ENCODE results near the gene CPLX1.

The CPLX1 gene

DNA sequence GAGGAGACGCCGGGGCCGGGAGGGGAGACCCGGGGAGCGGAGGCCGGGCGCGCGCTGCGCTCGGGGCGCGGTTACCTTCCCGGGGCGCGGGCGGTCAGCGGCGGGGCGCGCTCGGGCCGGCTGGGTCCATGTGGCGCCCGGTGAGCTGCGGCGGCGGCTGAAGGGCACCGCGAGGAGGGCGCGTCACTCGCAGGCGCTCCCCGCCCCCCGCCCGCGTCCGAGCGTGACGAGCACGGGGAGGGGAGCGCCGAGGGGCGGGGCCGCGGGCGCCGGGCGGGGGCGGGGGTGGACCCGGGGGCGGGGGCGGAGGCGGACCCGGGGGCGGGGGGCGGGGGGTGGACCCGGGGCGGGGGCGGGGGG is at the start of gene CPLX1:
CPLX1 (minus strand) TSS at position 159 of the 360 bp plus-strand sequence. CDS start 1,607 bp downstream, outside the sequence.
- DNase-seq: no peak

DNA sequence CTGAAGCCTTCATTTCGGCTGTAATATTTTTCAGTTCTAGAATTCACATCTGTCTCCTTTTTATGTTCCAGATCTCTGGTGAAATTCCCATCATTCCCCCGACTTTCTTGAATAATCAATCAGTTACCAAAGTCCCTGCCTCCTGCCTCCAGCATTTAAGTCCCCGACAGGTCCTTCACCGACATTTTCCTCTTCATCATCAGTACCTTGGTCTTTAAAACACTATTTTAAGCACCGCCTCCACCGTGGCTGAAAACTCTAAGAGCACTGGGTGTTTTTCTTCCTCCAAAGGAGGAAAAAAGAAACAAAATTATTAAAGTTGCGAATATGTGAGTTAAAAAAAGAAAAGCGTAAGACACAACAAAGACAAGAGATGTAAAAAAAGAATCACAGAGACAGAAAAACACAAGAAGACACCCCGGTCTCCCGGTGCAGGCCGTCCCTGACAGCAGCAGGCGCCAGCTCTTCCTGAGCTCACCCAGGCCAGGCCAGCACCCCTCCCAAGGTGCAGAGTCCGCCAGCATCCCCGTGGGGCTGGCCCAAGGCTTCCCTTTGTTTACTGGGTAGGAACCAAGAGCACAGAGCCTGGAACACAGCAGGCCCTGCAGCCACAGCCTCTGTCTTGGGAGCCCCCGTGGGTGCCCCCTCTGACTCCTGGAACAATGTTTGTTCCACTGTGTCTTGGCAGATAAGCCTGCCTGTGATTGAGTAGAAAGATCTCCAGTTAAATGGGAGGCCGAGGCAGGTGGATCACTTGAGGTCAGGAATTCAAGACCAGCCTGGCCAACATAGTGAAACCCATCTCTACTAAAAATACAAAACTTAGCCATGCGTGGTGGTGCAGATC is 49.3 kb upstream of the CPLX1 start:
- DNase-seq: no peak

DNA sequence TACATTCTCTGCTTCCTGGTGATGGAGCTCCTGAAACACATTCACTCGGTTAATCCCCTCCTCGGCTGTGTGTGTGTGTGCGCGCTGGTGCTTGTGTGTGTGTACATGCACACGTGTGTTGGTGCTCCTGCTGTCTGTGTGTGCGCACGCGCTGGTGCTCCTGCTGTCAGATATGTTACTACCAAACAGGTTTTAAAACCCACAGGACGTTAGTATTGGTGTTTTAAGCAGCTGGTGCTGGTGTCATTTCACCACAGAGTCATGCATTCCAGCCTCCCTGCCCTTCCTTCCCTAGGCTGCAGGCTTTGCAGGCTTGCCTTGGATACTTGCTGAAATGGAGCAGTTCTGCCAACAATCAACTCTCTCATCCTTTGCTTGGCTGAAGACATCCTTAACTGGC is 48.1 kb upstream of the CPLX1 start:
- no peak for DNase-seq

DNA sequence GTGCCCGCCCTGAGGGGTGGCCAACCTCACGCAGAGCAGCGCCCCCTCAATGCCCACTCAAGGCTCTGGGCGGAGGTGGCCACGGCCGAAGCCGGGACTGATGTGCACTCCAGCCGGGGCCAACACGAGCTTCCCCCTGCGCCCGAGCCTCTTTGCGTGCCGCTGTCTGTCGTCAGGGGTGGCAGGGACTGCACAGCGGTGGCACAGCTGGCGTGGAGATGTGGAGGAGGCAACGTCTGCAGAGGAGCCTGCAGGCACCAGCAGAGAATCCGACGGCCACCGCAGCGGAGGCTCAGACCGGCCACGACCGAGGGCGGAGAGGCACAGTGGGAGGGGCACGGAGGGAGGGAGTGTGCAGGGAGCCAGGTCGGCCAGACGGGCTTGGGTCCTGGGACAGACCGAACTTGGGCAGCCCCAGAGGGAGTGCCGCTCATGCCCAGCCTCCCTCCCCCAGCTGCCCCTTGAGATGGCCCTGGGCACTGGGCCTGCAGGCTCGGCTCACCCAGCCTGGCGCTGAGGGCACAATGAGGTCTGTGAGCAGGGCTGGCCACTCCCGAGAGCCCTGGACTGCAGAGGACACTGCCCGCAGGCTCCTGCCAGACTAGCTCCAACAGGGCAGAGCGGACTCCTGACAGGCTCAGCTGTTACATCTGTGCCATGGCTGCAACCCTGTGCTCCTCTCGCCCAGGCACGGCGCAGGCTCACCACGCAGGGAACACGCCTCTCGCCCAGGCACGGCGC is 46.5 kb upstream of the CPLX1 start:
- DNase-seq: no peak

DNA sequence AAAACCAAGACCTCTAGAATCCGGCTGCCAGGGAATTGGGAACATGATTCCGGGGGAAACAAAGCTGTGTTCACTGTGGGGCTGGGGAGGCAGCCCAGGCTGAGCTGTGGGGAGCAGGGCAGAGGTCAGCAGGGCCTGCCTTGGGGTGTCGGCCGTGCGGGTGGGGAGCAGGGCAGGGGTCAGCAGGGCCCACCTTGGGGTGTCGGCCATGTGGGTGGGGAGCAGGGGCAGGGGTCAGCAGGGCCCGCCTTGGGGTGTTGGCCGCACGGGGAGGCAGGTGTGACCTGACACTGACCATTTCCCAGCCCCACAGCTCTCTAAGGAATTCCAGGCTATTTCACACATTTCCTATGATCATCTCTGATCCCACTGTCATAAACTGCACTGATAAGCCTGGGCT is 45.6 kb upstream of the CPLX1 start:
- no peak for DNase-seq

DNA sequence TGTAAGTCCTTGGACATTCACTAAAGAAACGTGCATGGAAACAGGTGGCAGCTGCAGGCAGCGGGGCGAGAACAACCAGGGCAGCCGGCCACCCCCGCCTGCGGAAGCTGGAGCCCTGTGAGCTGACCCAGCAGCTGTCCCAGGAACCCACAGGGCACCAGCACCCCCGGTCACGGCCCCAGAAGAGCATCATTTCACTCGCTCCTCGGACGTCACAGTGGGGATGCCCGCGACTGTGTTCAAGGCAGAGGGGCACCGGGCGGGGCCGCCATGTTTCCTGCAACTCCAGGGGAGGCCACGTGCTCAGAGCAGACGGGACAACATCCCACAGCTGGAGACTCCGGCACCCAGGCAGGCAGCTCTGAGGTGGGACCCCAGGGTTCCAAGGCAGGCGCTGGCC is 45.0 kb upstream of the CPLX1 start:
- DNase-seq: no peak

DNA sequence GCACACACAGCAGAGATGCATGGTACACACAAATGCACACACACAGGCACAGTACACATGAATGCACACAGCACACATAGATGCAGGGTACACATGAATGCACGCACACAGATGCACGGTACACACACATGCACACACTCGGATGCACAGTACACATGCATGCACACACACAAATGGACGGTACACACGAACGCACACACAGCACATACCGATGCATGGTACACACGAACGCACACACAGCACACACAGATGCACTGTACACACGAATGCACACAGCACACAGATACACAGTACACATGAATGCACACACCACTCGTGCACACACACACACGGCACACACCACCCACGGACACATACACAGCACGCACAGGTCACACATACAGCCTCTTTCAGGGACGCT is 43.8 kb upstream of the CPLX1 start:
- DNase-seq: no peak

DNA sequence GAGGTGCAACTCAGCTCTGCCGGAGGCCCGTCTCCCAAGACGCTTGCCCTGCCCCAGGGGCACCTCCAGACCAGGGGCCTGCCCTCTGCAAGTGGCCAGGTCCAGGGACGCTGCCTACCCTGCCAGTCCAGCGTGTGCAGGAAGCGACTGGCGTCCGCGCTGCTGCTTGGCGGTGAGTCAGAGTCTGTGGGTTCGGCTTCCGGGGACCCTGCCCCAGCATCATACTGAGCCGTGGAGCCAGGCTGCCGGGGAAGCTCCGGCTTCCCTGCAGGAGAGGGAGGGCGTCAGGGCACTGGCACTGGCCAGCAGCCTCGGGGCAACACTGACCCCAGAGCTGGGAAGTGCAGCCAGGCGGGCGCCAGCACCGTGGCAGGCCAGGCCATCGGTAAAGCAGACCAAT is 42.5 kb upstream of the CPLX1 start:
- DNase-seq: no peak

DNA sequence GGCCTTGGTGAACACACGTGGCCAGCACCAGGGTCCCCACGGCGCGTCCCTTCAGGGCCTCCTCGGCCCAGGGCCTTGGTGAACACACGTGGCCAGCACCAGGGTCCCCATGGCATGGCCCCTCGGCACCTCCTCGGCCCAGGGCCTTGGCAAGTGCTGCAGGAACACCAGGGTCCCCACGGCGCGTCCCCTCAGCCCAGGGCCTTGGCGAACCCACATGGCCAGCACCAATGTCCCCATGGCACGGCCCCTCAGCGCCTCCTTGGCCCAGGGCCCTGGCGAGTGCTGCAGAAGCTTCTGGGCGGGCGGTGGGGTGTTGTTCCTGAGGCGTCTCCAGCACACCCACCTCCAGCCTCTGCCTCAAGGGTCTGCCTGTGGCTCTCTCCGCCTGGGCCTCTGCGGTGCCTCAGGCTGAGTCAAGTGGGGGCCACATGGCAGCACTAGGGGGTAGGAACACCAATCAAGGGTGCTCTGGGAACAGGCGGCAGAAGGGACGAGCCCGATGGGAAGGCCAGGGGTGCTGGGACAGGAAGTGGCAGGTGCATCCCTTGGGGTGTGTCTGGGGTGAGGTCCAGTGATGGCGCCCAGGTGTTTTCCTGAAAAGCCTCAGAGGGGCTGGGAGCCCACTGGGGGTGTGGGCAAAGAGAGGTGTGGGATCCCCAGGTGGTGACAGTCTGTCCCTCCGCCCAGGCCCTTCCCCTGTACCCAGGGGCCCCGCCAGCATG is 41.8 kb upstream of the CPLX1 start:
- no peak for DNase-seq

DNA sequence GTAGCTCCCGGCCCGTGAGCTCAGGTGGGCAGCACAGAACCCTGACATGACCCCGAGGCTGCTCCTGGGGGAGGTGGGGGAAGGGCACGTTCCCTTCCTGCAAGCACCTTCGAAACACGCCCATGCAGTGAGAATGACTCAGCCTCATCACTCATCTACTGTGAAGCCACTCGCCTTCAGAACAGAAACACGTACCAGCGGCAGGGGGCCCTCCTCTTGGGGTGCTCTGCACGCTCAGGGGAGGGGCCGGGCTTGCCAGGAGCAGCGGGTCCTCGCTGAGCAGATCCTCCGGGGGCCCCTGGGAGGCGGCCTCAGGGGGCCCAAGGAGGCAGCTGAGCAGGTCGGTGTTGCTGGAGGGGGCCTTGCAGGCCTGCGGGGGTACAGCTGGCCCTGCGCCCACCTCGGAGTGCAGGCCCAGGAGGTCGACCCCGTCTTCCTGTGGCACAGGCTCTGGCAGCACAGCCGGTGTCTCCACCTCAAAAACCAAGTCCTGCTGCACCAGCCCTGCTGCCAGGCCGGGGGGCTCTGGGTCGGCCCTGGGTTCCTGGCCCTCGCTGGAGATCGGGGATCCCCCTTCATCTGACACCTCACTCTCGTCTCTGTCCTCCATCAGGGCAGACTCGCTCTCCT is 40.9 kb upstream of the CPLX1 start:
- no peak for DNase-seq

DNA sequence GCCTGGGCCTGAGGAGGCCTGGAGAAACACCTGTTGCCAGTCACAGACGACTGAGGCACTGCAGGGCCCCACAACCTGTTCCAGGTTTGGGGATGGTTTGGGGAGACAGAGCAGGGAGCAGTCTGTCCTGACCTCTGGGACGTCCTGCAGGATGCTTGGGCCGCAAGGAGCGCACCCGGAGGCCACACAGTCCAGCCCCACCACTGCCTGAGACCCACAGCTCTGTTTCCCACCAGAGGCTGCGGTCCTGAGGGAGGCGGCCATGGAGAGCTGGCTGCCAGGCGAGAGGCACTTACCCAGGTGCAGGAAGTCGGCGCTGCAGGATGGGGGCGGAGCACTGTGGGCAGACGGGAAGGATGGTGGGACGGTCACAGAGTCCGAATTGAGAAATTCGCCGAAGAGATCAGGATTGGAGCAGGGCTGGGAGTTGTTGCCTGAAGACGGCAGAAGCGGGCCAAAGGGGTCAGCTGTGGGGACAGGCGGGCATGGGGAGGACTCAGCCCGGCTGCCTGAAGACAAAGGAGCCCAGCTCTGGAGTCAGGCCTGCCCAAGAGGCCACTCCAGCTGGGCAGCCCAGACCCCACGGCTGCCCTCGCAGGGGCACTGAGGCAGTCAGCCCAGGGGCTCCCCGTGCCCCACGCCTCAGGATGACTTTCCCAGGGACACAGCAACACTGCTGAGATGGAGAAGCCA is 40.3 kb upstream of the CPLX1 start:
- DNase-seq: no peak

DNA sequence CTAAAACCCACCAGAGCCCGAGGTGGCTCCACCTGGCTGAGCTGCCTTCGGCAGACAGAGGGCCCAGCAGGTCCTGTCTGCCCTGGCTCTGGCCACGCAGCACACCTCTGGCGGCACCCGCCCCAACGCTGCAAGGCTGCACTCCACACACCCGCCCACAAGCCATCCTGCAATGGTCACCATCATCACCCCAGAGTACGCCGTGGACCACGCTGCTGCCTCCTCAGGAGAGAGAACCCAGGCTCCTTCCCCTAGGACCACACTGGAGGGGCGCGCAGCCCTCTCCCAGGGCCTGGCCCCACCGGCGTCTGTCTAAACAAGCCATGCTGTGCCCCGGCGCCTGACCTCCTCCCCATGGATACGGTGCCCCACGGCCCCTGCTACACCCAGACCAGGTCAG is 39.6 kb upstream of the CPLX1 start:
- DNase-seq: no peak

DNA sequence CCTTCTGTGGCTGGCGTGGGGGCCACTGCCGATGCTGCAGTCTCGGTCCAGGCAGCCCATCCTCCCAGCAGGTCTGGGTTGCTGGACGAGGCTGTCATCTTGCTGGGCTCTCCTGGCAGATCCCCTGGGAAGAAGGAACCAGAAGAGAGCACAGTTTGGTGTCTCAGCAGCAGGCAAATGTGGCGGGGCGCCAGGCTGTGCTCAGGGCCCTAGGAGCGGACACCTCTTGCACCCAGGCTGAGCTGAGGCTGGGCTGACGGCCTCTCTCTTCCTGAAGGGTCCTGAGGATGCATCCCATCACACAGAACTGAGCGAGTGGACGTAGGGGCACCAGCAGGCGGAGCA is 39.2 kb upstream of the CPLX1 start:
- no peak for DNase-seq

DNA sequence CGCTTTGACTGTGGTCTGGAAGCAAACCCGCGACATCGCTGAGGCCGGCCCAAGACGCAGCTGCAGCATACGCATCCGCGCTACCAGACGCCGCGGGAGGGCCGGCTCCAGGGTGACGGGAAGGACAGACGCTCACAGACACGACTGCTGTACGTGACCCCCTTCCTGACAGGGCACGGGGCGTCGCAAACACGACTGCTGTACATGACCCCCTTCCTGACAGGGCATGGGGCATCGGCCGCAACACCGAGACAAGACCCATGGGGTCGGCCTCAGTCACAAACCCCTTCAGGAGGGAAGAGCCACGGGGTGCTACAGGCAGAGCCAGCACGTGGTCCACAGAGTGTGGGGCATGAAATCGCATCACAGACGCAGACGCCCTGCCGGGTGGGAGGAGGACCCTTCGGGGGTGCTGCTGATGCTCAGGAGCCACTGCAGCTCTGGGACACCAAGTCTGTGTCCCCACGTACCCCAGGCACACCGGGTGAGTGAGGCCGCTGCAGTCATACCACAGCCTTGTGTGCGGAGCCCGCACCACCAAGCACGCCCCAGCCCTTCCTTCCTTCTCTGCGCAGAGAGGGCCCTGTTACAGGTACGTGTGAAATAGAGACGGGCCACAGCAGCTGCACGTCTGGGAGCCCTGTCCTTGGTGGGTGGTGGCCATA is 38.7 kb upstream of the CPLX1 start:
- DNase-seq: no peak

DNA sequence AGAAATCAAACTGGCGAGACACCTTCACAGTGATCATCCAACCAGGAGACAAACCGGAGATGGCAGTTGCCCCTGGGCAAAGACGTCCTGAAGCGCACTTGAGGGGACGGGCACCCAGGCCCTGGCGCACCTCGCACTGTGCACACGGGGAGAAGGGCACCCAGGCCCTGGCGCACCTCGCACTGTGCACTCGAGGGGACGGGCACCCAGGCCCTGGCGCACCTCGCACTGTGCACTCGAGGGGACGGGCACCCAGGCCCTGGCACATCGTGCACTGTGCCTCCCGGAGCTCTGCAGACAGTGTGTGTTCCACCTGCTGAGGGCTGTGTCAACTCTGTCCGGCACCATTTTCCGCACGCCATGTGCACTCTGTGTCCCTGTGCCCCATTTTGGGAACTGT is 34.6 kb upstream of the CPLX1 start:
- no peak for DNase-seq

DNA sequence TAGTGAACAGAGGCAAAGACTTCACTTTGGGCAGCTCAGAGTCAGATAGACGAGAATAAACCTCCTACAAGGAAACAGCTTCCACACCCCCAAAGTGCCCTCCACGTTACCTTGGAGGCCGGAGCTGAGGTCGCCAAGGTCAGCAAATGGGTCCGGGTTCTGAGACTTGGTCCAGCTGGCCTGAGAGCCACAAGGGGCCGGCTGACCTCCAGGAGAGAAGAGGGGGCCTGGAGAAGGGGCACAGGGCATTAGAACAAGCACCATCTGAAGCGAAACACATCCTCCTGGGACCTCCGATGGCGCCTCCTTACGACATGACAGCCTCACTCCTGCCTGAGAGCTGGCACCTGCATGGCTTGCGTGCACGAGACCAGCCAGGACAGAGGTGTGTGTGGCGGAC is 33.6 kb upstream of the CPLX1 start:
- DNase-seq: no peak

DNA sequence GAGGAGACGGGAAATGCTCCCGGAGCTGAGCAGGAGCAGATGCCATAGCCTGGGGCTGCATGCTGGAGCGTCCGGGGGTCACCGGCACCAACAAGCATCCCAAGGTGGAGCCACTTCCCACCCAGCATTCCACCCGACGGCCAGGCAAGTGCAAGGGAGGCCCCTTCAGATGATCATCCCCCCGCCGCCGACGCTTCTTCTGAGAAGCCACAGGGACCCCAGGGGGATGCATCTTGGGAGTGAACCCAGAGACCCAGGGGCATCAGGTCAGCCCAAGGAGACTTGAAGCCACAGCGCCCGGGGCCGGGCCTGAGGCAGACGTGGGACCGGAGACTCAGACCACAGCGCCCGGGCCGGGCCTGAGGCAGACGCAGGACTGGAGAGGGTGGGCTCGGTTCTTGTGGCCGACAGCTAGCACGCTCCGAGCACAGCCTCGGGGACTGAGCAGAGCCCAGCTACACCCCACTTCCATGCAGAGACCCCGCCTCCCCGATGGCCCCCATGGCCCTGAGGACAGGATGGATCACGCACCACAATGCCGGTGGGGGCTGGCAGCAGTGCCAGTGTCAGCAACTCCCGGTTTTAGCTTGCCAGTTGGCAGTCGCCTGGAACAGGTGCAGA is 33.0 kb upstream of the CPLX1 start:
- DNase-seq: no peak

DNA sequence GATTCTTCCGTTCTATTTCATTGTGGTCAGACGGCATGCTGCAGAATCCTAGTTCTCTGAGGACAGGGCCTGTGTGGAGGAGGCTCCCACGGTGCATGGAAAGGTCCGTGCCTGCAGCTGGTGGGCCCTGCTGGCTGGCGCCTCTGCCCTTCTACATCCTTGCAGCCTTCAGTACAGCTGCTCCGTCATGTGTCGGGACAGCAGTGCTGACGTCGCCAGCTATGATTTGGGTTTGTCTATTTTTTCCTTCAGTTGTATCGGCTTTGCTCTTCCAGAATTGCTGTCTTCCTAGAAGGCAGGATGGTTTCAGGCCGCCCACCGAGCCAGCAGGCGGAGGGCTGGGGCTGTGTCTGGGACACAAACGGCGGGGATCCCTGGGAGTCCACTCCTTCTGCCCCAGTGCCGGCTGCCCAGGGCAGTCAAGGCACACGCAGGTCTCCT is 32.1 kb upstream of the CPLX1 start:
- no peak for DNase-seq

DNA sequence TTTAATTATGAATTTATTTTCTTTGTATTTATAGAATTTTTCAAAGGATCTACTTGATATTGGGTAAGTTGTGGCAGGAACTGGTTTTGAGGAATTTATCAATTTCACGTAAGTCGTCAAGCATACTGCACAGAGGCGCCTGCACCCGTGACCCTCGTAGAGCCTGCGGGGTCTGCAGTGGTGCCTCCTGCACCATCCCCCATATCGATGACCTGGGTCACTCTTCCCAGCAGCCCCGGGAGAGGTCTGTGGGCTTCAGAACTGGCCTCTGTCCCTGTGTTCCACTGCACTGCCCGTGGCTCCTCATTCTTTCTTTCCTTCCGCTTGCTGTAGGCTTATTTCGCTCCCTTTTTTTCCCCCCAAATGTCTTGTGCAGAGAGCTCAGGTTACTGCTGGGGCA is 31.5 kb upstream of the CPLX1 start:
- no peak for DNase-seq

DNA sequence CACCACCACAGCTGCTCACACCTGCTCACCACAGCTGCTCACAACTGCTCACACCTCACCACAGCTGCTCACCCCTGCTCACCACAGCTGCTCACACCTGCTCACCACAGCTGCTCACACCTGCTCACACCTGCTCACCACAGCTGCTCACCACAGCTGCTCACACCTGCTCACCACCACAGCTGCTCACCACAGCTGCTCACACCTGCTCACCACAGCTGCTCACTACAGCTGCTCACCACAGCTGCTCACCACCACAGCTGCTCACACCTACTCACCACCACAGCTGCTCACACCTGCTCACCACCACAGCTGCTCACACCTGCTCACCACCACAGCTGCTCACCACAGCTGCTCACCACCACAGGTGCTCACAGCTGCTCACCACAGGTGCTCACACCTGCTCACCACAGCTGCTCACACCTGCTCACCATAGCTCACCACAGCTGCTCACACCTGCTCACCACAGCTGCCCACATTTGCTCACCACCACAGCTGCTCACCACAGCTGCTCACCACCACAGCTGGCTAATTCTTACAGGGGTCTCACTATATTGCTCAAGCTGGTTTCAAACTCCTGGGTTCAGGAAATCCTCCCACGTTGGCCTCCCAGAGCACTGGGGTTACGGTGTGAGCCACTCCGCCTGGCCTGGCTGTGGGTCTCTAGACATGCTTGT is 30.4 kb upstream of the CPLX1 start:
- DNase-seq: no peak

DNA sequence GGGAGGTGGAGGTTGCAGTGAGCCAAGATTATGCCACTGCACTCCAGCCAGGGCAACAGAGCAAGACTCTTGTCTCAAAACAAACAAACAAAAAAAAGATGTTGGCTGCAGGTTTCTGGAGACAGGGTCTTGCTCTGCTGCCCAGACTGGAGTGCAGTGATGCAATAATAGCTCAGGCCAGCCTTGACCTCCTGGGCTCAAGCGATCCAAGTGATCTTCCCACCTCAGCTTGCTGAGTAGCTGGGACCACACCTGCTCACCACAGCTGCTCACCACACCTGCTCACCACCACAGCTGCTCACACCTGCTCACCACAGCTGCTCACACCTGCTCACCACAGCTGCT is 29.9 kb upstream of the CPLX1 start:
- DNase-seq: no peak
